Measurements from ENCODE around the gene ADH1B. TPM values are rescaled to one million over a fixed set of nuclear protein-coding genes. Genes with fewer than 3 reads are reported as not detected.

ADH1B gene
- total and polyA plus RNA-seq, 12 donors = 12.6 to 257 (median 36.2) TPM

GRCh38 chr4:99301376-99302164 lies 19.6 kb downstream of the ADH1B start:
- H3K4me3 ChIP-seq = no peak overlapping the region
- H3K9me3 ChIP-seq = peaks cover 0 to 41% (median 9%) of the 10 kb centered on the region in 11 donors
- ATAC-seq (peak in 3 of 8 donors; percentile 4 to 30 (median 12)), DNase-seq (no peak)
- 77 to 86% methylated on average over 7 of the region's 7 CpGs for WGBS, 2 donors
- TF ChIP-seq CTCF (IDR thresholded peaks at IDR 0.05) = no peak
- no peaks in the 10 kb centered on the region for H3K36me3 ChIP-seq
- peak overlapping the region; percentile 23 to 61 (median 48) for H3K27ac ChIP-seq
- H3K27me3 ChIP-seq = no peaks in the 10 kb centered on the region
- intact Hi-C loops (cut with DNase I) = loop anchor here in 1 of 10 donors (10.0 kb wide), 1 partner anchor 97 kb away; no protein-coding TSS in a partner anchor
- peaks cover 0 to 16% (median 0%) of the 10 kb centered on the region in 9 donors for H3K4me1 ChIP-seq

- no peaks in the 10 kb centered on the region for H3K36me3 ChIP-seq
- peaks cover 0 to 16% (median 0%) of the 10 kb centered on the region in 9 donors for H3K4me1 ChIP-seq
- ATAC-seq = peak; percentile 55 to 93 (median 90)
- H3K4me3 ChIP-seq = no peak overlapping the region
- no peaks in the 10 kb centered on the region for H3K27me3 ChIP-seq
- TF ChIP-seq CTCF (IDR thresholded peaks at IDR 0.05) = no peak
- 24 to 26% methylated on average over 4 of the region's 4 CpGs for WGBS, 2 donors
- intact Hi-C loops (cut with DNase I) = loop anchor here in 1 of 10 donors (10.0 kb wide), 1 partner anchor 96 kb away; no protein-coding TSS in a partner anchor
- DNase-seq = peak; percentile 60 to 85
- peak overlapping the region in 8 of 10 donors; percentile 0 to 61 (median 46) for H3K27ac ChIP-seq
- peaks cover 0 to 47% (median 9%) of the 10 kb centered on the region in 11 donors for H3K9me3 ChIP-seq
These were observed 20.3 kb downstream of the ADH1B start for GRCh38 chr4:99300934-99301333.

GRCh38 chr4:99293357-99293756 lies 27.8 kb downstream of the ADH1B start:
- no peak overlapping the region for H3K4me3 ChIP-seq
- no peak for ATAC-seq
- no peaks in the 10 kb centered on the region for H3K27me3 ChIP-seq
- H3K27ac ChIP-seq = no peak overlapping the region
- no peaks in the 10 kb centered on the region for H3K4me1 ChIP-seq
- no peak for DNase-seq
- H3K9me3 ChIP-seq = peaks cover 0 to 48% (median 9%) of the 10 kb centered on the region in 11 donors
- intact Hi-C loops (cut with DNase I) = no loop called here
- no peak for TF ChIP-seq CTCF (IDR thresholded peaks at IDR 0.05)
- WGBS, 2 donors = 76 to 83% methylated on average over 5 of the region's 5 CpGs
- no peaks in the 10 kb centered on the region for H3K36me3 ChIP-seq

- no peak for DNase-seq
- H3K4me1 ChIP-seq = no peaks in the 10 kb centered on the region
- no peak for ATAC-seq
- H3K27ac ChIP-seq = no peak within 1 kb of the TSS
- no peaks in the 10 kb centered on the region for H3K36me3 ChIP-seq
- peaks cover 0 to 27% (median 0%) of the 10 kb centered on the region in 11 donors for H3K9me3 ChIP-seq
- TF ChIP-seq CTCF (IDR thresholded peaks at IDR 0.05) = no peak
- intact Hi-C loops (cut with DNase I) = no loop called here
- H3K27me3 ChIP-seq = no peaks in the 10 kb centered on the region
- H3K4me3 ChIP-seq = no peak within 1 kb of the TSS
- 64 to 68% methylated on average over 3 of the region's 3 CpGs for WGBS, 2 donors
These were observed 30.1 kb downstream of the ADH1B start, which contains the start of gene ADH1A for GRCh38 chr4:99290848-99291786. TSS of gene ADH1A (minus strand) at chr4:99290985. CDS start at chr4:99290914, 71 bp downstream.
